Measurements from ENCODE around the gene ARAP3. TPM values are rescaled to one million over a fixed set of nuclear protein-coding genes. Genes with fewer than 3 reads are reported as not detected.

Gene ARAP3
- total RNA-seq, 1 experiment from 2014 or later = 2.5 TPM

DNA sequence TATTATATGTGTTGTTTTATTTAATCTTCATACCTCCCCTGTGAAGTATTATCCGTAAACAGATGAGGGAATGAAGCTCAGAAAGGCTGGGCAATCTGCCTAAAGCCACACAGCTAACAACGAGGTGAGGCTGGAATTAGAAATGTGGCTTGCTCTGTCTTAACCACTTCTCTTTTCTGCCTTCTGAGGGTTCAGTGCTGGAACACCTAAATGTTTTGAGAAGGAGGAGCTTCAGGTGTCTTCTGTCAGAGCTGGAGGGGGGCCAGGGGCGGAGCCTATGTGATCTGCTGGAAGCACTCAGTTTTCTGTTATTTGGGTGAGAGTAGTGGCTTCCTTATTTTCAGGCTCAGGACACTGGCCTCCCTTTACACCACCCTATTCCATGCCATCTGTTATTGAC is 35.0 kb upstream of the ARAP3 start:
- no peaks in the 10 kb centered on the region for H3K36me3 ChIP-seq (ENCODE audit: control insufficient read depth, insufficient read depth, low read length)
- CTCF ChIA-PET = no interaction called here
- no peaks in the 10 kb centered on the region for H3K9me3 ChIP-seq (ENCODE audit: control insufficient read depth, insufficient read depth, low read depth, low read length)
- in situ Hi-C loops (cut with HindIII; ENCODE audit: low pct_unique_long_range_greater_than_20kb, low sequenced_read_pairs) (no loop called here), intact Hi-C loops (cut with micrococcal nuclease; ENCODE audit: unreplicated experiment) (no loop called here)
- H3K27me3 ChIP-seq (ENCODE audit: control insufficient read depth, insufficient read depth, low read length) = no peaks in the 10 kb centered on the region
- H3K4me1 ChIP-seq (ENCODE audit: control insufficient read depth, insufficient read depth, low read length) = peaks cover 38% of the 10 kb centered on the region
- no peak for DNase-seq (ENCODE audit: low read depth, low spot score)
- BruUV-seq (replicated peaks) = no TSS peak
- no peak overlapping the region for H3K4me3 ChIP-seq (ENCODE audit: low read depth in 2 of 2, low read length in 2 of 2)
- H3K27ac ChIP-seq (ENCODE audit: low read length) = no peak overlapping the region; the same call in 1 of the 2 replicates
- ATAC-seq = no peak
- TF ChIP-seq TCF7L2 (IDR thresholded peaks at IDR 0.05; ENCODE audit: low read depth, low read length) (no peak), POLR2AphosphoS5 (IDR thresholded peaks at IDR 0.05; ENCODE audit: low read depth, low read length) (no peak), SIN3A (IDR thresholded peaks at IDR 0.05; ENCODE audit: borderline replicate concordance, insufficient read depth, low read depth, low read length) (no peak)
- TF ChIP-seq, protein P1, sequence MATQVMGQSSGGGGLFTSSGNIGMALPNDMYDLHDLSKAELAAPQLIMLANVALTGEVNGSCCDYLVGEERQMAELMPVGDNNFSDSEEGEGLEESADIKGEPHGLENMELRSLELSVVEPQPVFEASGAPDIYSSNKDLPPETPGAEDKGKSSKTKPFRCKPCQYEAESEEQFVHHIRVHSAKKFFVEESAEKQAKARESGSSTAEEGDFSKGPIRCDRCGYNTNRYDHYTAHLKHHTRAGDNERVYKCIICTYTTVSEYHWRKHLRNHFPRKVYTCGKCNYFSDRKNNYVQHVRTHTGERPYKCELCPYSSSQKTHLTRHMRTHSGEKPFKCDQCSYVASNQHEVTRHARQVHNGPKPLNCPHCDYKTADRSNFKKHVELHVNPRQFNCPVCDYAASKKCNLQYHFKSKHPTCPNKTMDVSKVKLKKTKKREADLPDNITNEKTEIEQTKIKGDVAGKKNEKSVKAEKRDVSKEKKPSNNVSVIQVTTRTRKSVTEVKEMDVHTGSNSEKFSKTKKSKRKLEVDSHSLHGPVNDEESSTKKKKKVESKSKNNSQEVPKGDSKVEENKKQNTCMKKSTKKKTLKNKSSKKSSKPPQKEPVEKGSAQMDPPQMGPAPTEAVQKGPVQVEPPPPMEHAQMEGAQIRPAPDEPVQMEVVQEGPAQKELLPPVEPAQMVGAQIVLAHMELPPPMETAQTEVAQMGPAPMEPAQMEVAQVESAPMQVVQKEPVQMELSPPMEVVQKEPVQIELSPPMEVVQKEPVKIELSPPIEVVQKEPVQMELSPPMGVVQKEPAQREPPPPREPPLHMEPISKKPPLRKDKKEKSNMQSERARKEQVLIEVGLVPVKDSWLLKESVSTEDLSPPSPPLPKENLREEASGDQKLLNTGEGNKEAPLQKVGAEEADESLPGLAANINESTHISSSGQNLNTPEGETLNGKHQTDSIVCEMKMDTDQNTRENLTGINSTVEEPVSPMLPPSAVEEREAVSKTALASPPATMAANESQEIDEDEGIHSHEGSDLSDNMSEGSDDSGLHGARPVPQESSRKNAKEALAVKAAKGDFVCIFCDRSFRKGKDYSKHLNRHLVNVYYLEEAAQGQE (IDR thresholded peaks at IDR 0.05; ENCODE audit: insufficient read depth in 1 of 2, low read depth in 2 of 2, low read length in 1 of 2) = no peak
- TF ChIP-seq, protein P2, sequence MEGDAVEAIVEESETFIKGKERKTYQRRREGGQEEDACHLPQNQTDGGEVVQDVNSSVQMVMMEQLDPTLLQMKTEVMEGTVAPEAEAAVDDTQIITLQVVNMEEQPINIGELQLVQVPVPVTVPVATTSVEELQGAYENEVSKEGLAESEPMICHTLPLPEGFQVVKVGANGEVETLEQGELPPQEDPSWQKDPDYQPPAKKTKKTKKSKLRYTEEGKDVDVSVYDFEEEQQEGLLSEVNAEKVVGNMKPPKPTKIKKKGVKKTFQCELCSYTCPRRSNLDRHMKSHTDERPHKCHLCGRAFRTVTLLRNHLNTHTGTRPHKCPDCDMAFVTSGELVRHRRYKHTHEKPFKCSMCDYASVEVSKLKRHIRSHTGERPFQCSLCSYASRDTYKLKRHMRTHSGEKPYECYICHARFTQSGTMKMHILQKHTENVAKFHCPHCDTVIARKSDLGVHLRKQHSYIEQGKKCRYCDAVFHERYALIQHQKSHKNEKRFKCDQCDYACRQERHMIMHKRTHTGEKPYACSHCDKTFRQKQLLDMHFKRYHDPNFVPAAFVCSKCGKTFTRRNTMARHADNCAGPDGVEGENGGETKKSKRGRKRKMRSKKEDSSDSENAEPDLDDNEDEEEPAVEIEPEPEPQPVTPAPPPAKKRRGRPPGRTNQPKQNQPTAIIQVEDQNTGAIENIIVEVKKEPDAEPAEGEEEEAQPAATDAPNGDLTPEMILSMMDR (IDR thresholded peaks at IDR 0.05) = no peak
- POLR2A ChIA-PET = no interaction called here

DNA sequence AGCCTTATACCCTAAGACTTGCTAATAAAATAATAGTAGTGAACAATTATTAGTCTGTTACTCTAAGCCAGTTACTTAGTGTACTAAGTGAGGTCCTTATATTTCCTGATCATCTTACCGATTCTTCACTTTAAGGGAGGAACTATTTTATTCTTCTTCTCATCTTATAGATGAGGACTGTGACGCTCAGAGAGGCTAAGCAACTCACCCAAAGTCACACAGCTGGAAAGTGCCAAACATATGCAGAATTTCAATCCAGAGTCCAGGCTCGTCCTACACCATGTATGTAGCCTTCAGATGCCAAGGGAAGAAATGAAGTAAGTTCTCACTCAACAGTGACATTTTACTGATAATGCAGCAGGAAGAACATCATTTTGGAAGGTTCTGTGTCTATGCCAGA is 34.4 kb upstream of the ARAP3 start:
- CTCF ChIA-PET = no interaction called here
- POLR2A ChIA-PET = no interaction called here
- ATAC-seq (no peak), DNase-seq (ENCODE audit: low read depth, low spot score) (no peak)
- TF ChIP-seq, protein P1 (IDR thresholded peaks at IDR 0.05; ENCODE audit: insufficient read depth in 1 of 2, low read depth in 2 of 2, low read length in 1 of 2) = no peak
- TF ChIP-seq TCF7L2 (IDR thresholded peaks at IDR 0.05; ENCODE audit: low read depth, low read length) = no peak
- TF ChIP-seq, protein P2 (IDR thresholded peaks at IDR 0.05) = no peak
- TF ChIP-seq POLR2AphosphoS5 (IDR thresholded peaks at IDR 0.05; ENCODE audit: low read depth, low read length) = no peak
- no peak for TF ChIP-seq SIN3A (IDR thresholded peaks at IDR 0.05; ENCODE audit: borderline replicate concordance, insufficient read depth, low read depth, low read length)
- Histone ChIP-seq H3K27me3 (ENCODE audit: control insufficient read depth, insufficient read depth, low read length) (no peaks in the 10 kb centered on the region), H3K36me3 (ENCODE audit: control insufficient read depth, insufficient read depth, low read length) (no peaks in the 10 kb centered on the region), H3K4me3 (ENCODE audit: low read depth in 2 of 2, low read length in 2 of 2) (no peak overlapping the region), H3K27ac (ENCODE audit: low read length) (peak overlapping the region; percentile 69), H3K4me1 (ENCODE audit: control insufficient read depth, insufficient read depth, low read length) (peaks cover 38% of the 10 kb centered on the region), H3K9me3 (ENCODE audit: control insufficient read depth, insufficient read depth, low read depth, low read length) (no peaks in the 10 kb centered on the region)
- in situ Hi-C loops (cut with HindIII; ENCODE audit: low pct_unique_long_range_greater_than_20kb, low sequenced_read_pairs) = no loop called here
- intact Hi-C loops (cut with micrococcal nuclease; ENCODE audit: unreplicated experiment) = no loop called here
- BruUV-seq (replicated peaks) = no TSS peak
